Pancreas (tissue), 10 donors: ENCODE data around the gene SMAD3. TPM values are rescaled to one million over a fixed set of nuclear protein-coding genes. Genes with fewer than 3 reads are reported as not detected.

Source experiments
- ATAC-seq, 4 donors: fragments of 200-7000 bp; cut with Tn5 transposase; one replicate each; pipeline versions ENCODE4 v1.8.0 to v1.9.1; 2020; ENCODE audit warnings: mild to moderate bottlenecking in 4 of 4, moderate library complexity in 4 of 4
- DNase-seq, 6 donors: peaks; one replicate each; pipeline ENCODE4 v3.0.0-alpha.2; 2020
- FAIRE-seq: peaks from 2 replicates; lab custom pipeline; 2012; peaks lifted over from hg19 to GRCh38; lab: Jason Lieb, UNC
- H3K27ac ChIP-seq, 4 donors: fragments of 200-600 bp; sonication (generic); 1 replicate in 3 of 4; 2 replicates in 1 of 4; pipeline versions ENCODE4 v1.5.0 to v1.8.0; 2020
- H3K27me3 ChIP-seq, 4 donors: fragments of 200-600 bp; one replicate each; pipeline ENCODE4 v1.8.0; 2021
- H3K36me3 ChIP-seq, 3 donors: fragments of 200-600 bp; sonication (generic) in 1 of 3; one replicate each; pipeline versions ENCODE4 v1.5.0 to v1.8.0; 2020 to 2021
- H3K4me1 ChIP-seq, 3 donors: fragments of 200-600 bp; one replicate each; pipeline ENCODE4 v1.8.0; 2021
- H3K4me3 ChIP-seq, 4 donors: fragments of 200-600 bp; sonication (generic) in 2 of 4; one replicate each; pipeline versions ENCODE4 v1.5.0 to v1.8.0; 2020 to 2021
- H3K9me3 ChIP-seq, 4 donors: fragments of 200-600 bp; one replicate each; pipeline ENCODE4 v1.8.0; 2021
- CTCF ChIP-seq, 4 donors: fragments of 200-600 bp; sonication (generic) in 3 of 4; IDR thresholded peaks; one replicate each; pipeline versions ENCODE4 v1.5.0 to v1.8.0; 2021; ENCODE audit warnings: antibody characterized with exemption in 4 of 4
- WGBS, 2 donors: extraction: QIAGEN DNeasy Blood & Tissue Kit; methylation state at CpG; one replicate each; pipeline ENCODE4 v1.1.7; 2013; 5-methylcytosine and 5-hydroxymethylcytosine counted together
- intact Hi-C, 3 donors: fragments of 100-400 bp; cut with DNase I; formaldehyde crosslinking; loops; one replicate each; pipeline versions ENCODE4 v1.11.1 to v1.14.2; 2022
- polyA plus RNA-seq, 2 donors: library from polyadenylated mRNA; stranded (reverse); fragments of 200-250 nt; gene quantifications; one replicate each; pipeline ENCODE4 v1.2.3, GENCODE V29; 2013
- total RNA-seq, 6 donors: library from RNA; stranded (reverse); fragmentation: NEBNext Ultra II Directional in 4 of 6; extraction: Animal tissue kit (Norgen Biotek cat#: 25700) in 4 of 6; gene quantifications; one replicate each; pipeline versions ENCODE4 v1.2.1 to v1.2.4, GENCODE V29; 2021 to 2023
- donor health status: healthy with polysubstance abuse.
- donor health status: DM: no; HTN: no; CAD: no; lungs with moderate emphysema.
- donor health status: DM: no; HTN: no; CAD: no.
- donor health status: control.
- donor health status: control.
- donor health status: Bipolar disorder and iron deficiency.
- donor health status: DM: yes; HTN: yes; CAD: no.
- donor health status: DM: no; HTN: no; CAD: no.
- donor health status: DM: no; HTN: no; CAD: no.
- donor health status: DM: yes; HTN: yes; CAD: no.

The SMAD3 gene
- total and polyA plus RNA-seq, 8 donors: 7.9 to 42.5 (median 21.4) TPM

GRCh38 chr15:67076147-67076843, 10.9 kb downstream of the SMAD3 start:
- H3K36me3 ChIP-seq: no peaks in the 10 kb centered on the region
- DNase-seq (no peak), FAIRE-seq (no peak), ATAC-seq (no peak)
- H3K4me1 ChIP-seq: peaks cover 13 to 55% (median 19%) of the 10 kb centered on the region in 3 donors
- no peaks in the 10 kb centered on the region for H3K9me3 ChIP-seq
- H3K4me3 ChIP-seq: no peak overlapping the region
- H3K27me3 ChIP-seq: no peaks in the 10 kb centered on the region
- intact Hi-C loops: no loop called here
- no peak overlapping the region for H3K27ac ChIP-seq
- 82 to 86% methylated on average over 13 of the region's 13 CpGs for WGBS, 2 donors
- no peak for TF ChIP-seq CTCF (IDR thresholded peaks at IDR 0.05)

GRCh38 chr15:67077641-67078215, 12.3 kb downstream of the SMAD3 start:
- H3K9me3 ChIP-seq: no peaks in the 10 kb centered on the region
- TF ChIP-seq CTCF (IDR thresholded peaks at IDR 0.05): no peak
- peak in 1 of 4 donors; percentile 11 for ATAC-seq
- H3K4me1 ChIP-seq: peaks cover 23 to 70% (median 27%) of the 10 kb centered on the region in 3 donors
- H3K4me3 ChIP-seq: no peak overlapping the region
- H3K36me3 ChIP-seq: no peaks in the 10 kb centered on the region
- 41% methylated on average over 6 of the region's 6 CpGs for WGBS, 2 donors
- H3K27ac ChIP-seq: peak overlapping the region in 2 of 4 donors; percentile 4 to 18
- no peak for DNase-seq
- intact Hi-C loops: no loop called here
- no peaks in the 10 kb centered on the region for H3K27me3 ChIP-seq
- FAIRE-seq: no peak

- no peaks in the 10 kb centered on the region for H3K36me3 ChIP-seq
- no peaks in the 10 kb centered on the region for H3K9me3 ChIP-seq
- DNase-seq (no peak), ATAC-seq (no peak), FAIRE-seq (no peak)
- no peak overlapping the region for H3K4me3 ChIP-seq
- WGBS, 2 donors: 69 to 77% methylated on average over 3 of the region's 3 CpGs
- TF ChIP-seq CTCF (IDR thresholded peaks at IDR 0.05): no peak
- H3K27ac ChIP-seq: peak overlapping the region in 2 of 4 donors; percentile 25 to 63
- H3K27me3 ChIP-seq: no peaks in the 10 kb centered on the region
- H3K4me1 ChIP-seq: peaks cover 34 to 75% (median 38%) of the 10 kb centered on the region in 3 donors
- intact Hi-C loops: no loop called here
Measured at GRCh38 chr15:67079361-67079760, 14.0 kb downstream of the SMAD3 start.

GRCh38 chr15:67080118-67080899, 14.9 kb downstream of the SMAD3 start:
- peaks cover 37 to 74% (median 48%) of the 10 kb centered on the region in 3 donors for H3K4me1 ChIP-seq
- H3K27me3 ChIP-seq: no peaks in the 10 kb centered on the region
- FAIRE-seq: no peak
- TF ChIP-seq CTCF (IDR thresholded peaks at IDR 0.05): no peak
- no peaks in the 10 kb centered on the region for H3K9me3 ChIP-seq
- no peaks in the 10 kb centered on the region for H3K36me3 ChIP-seq
- peak; percentile 34 to 65 (median 48) for ATAC-seq
- H3K4me3 ChIP-seq: no peak overlapping the region
- 31 to 34% methylated on average over 12 of the region's 12 CpGs for WGBS, 2 donors
- DNase-seq: no peak
- peak overlapping the region in 3 of 4 donors; percentile 29 to 63 (median 59) for H3K27ac ChIP-seq
- intact Hi-C loops: no loop called here
